Esophagus squamous epithelium (tissue), 5 donors: ENCODE results near the gene COG6. TPM values are rescaled to one million over a fixed set of nuclear protein-coding genes. Genes with fewer than 3 reads are reported as not detected.
A peak's percentile ranks its signal among the peaks of the same experiment; 100 is the strongest.

Source experiments
- DNase-seq: peaks from one replicate; lab custom pipeline; 2025; lab: John Stamatoyannopoulos, UW
- H3K27ac ChIP-seq, 4 donors: fragments of 200-600 bp; sonication (generic); one replicate each; pipeline ENCODE4 v1.5.1; 2016 to 2019; ENCODE audit warnings: mild to moderate bottlenecking in 1 of 4
- H3K27me3 ChIP-seq, 4 donors: fragments of 200-600 bp; sonication (generic); 1 replicate in 3 of 4; 2 replicates in 1 of 4; pipeline versions ENCODE4 v1.5.1 to v1.6.0; 2017 to 2021; ENCODE audit warnings: antibody characterized with exemption in 1 of 4
- H3K36me3 ChIP-seq, 3 donors: fragments of 200-600 bp; sonication (generic); one replicate each; pipeline ENCODE4 v1.5.1; 2016 to 2019
- H3K4me1 ChIP-seq, 3 donors: fragments of 200-600 bp; sonication (generic); one replicate each; pipeline ENCODE4 v1.5.1; 2017 to 2019
- H3K4me3 ChIP-seq, 4 donors: fragments of 200-600 bp; sonication (generic); 1 replicate in 3 of 4; 2 replicates in 1 of 4; pipeline ENCODE4 v1.5.1; 2016 to 2019; ENCODE audit warnings: mild to moderate bottlenecking in 2 of 4, moderate library complexity in 1 of 4
- H3K9me3 ChIP-seq, 3 donors: fragments of 200-600 bp; sonication (generic); one replicate each; pipeline ENCODE4 v1.5.1; 2016 to 2019
- CTCF ChIP-seq, 6 experiments: fragments of 450-650 bp in 4 of 6; fragments of 200-600 bp in 2 of 6; sonication (generic) in 2 of 6; IDR thresholded peaks; one replicate each; pipeline ENCODE4 v1.5.1; 2016 to 2019; ENCODE audit warnings: antibody characterized with exemption in 6 of 6, mild to moderate bottlenecking in 4 of 6, moderate library complexity in 4 of 6
- POLR2A ChIP-seq, 4 donors: fragments of 450-650 bp; IDR thresholded peaks; one replicate each; pipeline ENCODE4 v1.6.1; 2017; ENCODE audit warnings: antibody characterized with exemption in 4 of 4, mild to moderate bottlenecking in 4 of 4, moderate library complexity in 3 of 4
- WGBS, 2 donors: methylation state at CpG; one replicate each; pipeline ENCODE4 v1.1.5; 2018; 5-methylcytosine and 5-hydroxymethylcytosine counted together
- intact Hi-C: fragments of 100-400 bp; cut with DNase I; formaldehyde crosslinking; loops from one replicate; pipeline ENCODE4 v1.15.0; 2022
- total RNA-seq, 4 donors: library from RNA; depleted of rRNA; stranded (reverse); fragments of >200 nt; gene quantifications; one replicate each; pipeline ENCODE4 v1.1.0, GENCODE V29; 2016
- donor health status: DM: yes; HTN: yes; CAD: no.

COG6 gene
- total RNA-seq, 4 donors from 2014 or later, result 10.5 to 18.9 (median 14.9) TPM

- TF ChIP-seq POLR2A (IDR thresholded peaks at IDR 0.05) (no peak), CTCF (IDR thresholded peaks at IDR 0.05) (no peak)
- no peak for DNase-seq
- H3K27me3 ChIP-seq, result peaks cover 0 to 14% (median 0%) of the 10 kb centered on the region in 4 donors
- intact Hi-C loops, result no loop called here
- H3K4me1 ChIP-seq, result no peaks in the 10 kb centered on the region
- H3K27ac ChIP-seq, result no peak overlapping the region
- no peak overlapping the region for H3K4me3 ChIP-seq
- WGBS, 2 donors, result 83 to 100% methylated on average over 1 of the region's 1 CpG
- no peaks in the 10 kb centered on the region for H3K36me3 ChIP-seq
- H3K9me3 ChIP-seq, result peaks cover 0 to 5% (median 0%) of the 10 kb centered on the region in 3 donors
Measured at GRCh38 chr13:39635564-39635963, 19.9 kb upstream of the COG6 start.

- no peaks in the 10 kb centered on the region for H3K36me3 ChIP-seq
- 82 to 91% methylated on average over 3 of the region's 3 CpGs for WGBS, 2 donors
Measured at GRCh38 chr13:39637890-39638289, 17.6 kb upstream of the COG6 start.

GRCh38 chr13:39641645-39642044, 13.8 kb upstream of the COG6 start:
- no peaks in the 10 kb centered on the region for H3K9me3 ChIP-seq
- no peaks in the 10 kb centered on the region for H3K36me3 ChIP-seq
- H3K4me1 ChIP-seq, result no peaks in the 10 kb centered on the region
- H3K27ac ChIP-seq, result no peak overlapping the region
- no peak overlapping the region for H3K4me3 ChIP-seq
- intact Hi-C loops, result no loop called here
- TF ChIP-seq CTCF (IDR thresholded peaks at IDR 0.05) (no peak), POLR2A (IDR thresholded peaks at IDR 0.05) (no peak)
- H3K27me3 ChIP-seq, result peaks cover 0 to 7% (median 0%) of the 10 kb centered on the region in 4 donors
- no peak for DNase-seq
- 87 to 91% methylated on average over 1 of the region's 1 CpG for WGBS, 2 donors

More at GRCh38 chr13:39637890-39638289, 17.6 kb upstream of the COG6 start:
- TF ChIP-seq POLR2A (IDR thresholded peaks at IDR 0.05) (no peak), CTCF (IDR thresholded peaks at IDR 0.05) (no peak)
- Histone ChIP-seq H3K4me1 (no peaks in the 10 kb centered on the region), H3K27ac (no peak overlapping the region), H3K27me3 (peaks cover 0 to 14% (median 0%) of the 10 kb centered on the region in 4 donors), H3K4me3 (no peak overlapping the region), H3K9me3 (no peaks in the 10 kb centered on the region)
- intact Hi-C loops, result no loop called here
- no peak for DNase-seq

GRCh38 chr13:39646122-39646521, 9.3 kb upstream of the COG6 start:
- DNase-seq, result no peak
- Histone ChIP-seq H3K27ac (no peak overlapping the region), H3K27me3 (peaks cover 0 to 7% (median 0%) of the 10 kb centered on the region in 4 donors), H3K9me3 (no peaks in the 10 kb centered on the region), H3K4me3 (no peak overlapping the region), H3K36me3 (no peaks in the 10 kb centered on the region), H3K4me1 (no peaks in the 10 kb centered on the region)
- intact Hi-C loops, result no loop called here
- 44 to 59% methylated on average over 4 of the region's 4 CpGs for WGBS, 2 donors
- TF ChIP-seq POLR2A (IDR thresholded peaks at IDR 0.05), result no peak
- no peak for TF ChIP-seq CTCF (IDR thresholded peaks at IDR 0.05)

GRCh38 chr13:39655041-39655568, 357 bp upstream of the COG6 start:
- 0 to 2% methylated on average over 2 of the region's 2 CpGs for WGBS, 2 donors

More at GRCh38 chr13:39655041-39655568, 357 bp upstream of the COG6 start:
- H3K9me3 ChIP-seq, result no peaks in the 10 kb centered on the region
- peak overlapping the region; percentile 75 to 90 (median 86) for H3K27ac ChIP-seq
- peaks cover 0 to 3% (median 0%) of the 10 kb centered on the region in 3 donors for H3K36me3 ChIP-seq
- peaks cover 0 to 23% (median 8%) of the 10 kb centered on the region in 3 donors for H3K4me1 ChIP-seq
- intact Hi-C loops, result no loop called here
- H3K4me3 ChIP-seq, result peak overlapping the region; percentile 63 to 97 (median 96)
- DNase-seq, result no peak
- H3K27me3 ChIP-seq, result peaks cover 0 to 7% (median 0%) of the 10 kb centered on the region in 4 donors
- TF ChIP-seq CTCF (IDR thresholded peaks at IDR 0.05) (no peak), POLR2A (IDR thresholded peaks at IDR 0.05) (no peak)
